Measurements from ENCODE around the gene VCL.

DNA sequence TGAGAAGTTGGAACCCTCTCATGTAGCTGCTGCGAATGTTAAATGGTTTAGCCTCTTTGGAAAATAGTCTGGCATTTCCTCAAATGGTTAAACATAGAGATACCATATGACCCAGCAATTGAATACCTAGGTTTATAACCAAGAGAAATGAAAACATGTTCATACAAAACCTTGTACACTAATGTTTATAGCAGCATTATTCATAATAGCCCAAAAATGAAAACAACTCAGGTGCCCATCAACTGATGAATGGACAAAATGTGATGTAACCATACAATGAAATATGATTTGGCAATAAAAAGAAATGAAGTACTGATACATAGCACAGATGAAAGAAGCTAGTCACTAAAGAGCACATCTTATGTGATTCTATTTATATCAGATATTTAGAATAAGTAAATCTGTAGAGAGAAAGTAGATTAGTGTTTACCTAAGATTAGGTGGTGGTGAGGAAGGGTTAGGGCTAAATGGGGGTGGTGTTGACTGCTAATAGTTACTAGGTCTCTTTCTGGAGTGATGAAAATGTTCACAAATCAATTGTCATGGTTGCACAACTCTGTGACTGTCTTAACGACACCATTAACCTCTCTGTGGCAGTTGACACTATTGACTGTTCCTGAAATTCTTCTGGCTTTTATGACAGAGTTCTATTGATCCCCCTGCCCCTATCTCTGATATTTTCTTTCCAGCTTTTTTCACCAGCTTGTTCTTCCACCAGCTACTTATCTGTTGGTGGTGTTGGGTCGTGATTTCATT lies 35.2 kb downstream of the VCL start:
- TF ChIP-seq, protein P1, sequence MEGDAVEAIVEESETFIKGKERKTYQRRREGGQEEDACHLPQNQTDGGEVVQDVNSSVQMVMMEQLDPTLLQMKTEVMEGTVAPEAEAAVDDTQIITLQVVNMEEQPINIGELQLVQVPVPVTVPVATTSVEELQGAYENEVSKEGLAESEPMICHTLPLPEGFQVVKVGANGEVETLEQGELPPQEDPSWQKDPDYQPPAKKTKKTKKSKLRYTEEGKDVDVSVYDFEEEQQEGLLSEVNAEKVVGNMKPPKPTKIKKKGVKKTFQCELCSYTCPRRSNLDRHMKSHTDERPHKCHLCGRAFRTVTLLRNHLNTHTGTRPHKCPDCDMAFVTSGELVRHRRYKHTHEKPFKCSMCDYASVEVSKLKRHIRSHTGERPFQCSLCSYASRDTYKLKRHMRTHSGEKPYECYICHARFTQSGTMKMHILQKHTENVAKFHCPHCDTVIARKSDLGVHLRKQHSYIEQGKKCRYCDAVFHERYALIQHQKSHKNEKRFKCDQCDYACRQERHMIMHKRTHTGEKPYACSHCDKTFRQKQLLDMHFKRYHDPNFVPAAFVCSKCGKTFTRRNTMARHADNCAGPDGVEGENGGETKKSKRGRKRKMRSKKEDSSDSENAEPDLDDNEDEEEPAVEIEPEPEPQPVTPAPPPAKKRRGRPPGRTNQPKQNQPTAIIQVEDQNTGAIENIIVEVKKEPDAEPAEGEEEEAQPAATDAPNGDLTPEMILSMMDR (conservative IDR thresholded peaks at IDR 0.05; ENCODE audit: low read depth, low read length), result no peak
- no peak for TF ChIP-seq EZH2 (IDR thresholded peaks at IDR 0.05; ENCODE audit: borderline replicate concordance, low read depth, low read length, poor library complexity, severe bottlenecking)

Measured in A673 (cell line).